ENCODE data around the gene PLA2G2D. TPM values are rescaled to one million over a fixed set of nuclear protein-coding genes. Genes with fewer than 3 reads are reported as not detected.

The PLA2G2D gene
- total and polyA plus RNA-seq, 9 of the 15 experiments (the other 6 are each of a cell fraction or from before 2014, with no cell fraction given) = not detected

- H3K4me1 ChIP-seq (replicated peaks in 1 of 2; ENCODE audit: control insufficient read depth in 2 of 2, insufficient read depth in 2 of 2, low read length in 2 of 2) = no peaks in the 10 kb centered on the region
- no peak overlapping the region for H3K4me3 ChIP-seq
- no peaks in the 10 kb centered on the region for H4K20me1 ChIP-seq (replicated peaks; ENCODE audit: control insufficient read depth, insufficient read depth, low read length)
- peaks cover 36 to 63% of the 10 kb centered on the region in 2 experiments for H3K27me3 ChIP-seq (ENCODE audit: control insufficient read depth in 2 of 2, insufficient read depth in 2 of 2, low read length in 2 of 2)
- no peaks in the 10 kb centered on the region for H3K9me1 ChIP-seq (ENCODE audit: control insufficient read depth, insufficient read depth, low read length)
- intact Hi-C loops (cut with micrococcal nuclease) (no loop called here), in situ Hi-C loops (cut with MboI) (no loop called here)
- TF ChIP-seq ZNF589 (CRISPR knock-in tag; IDR thresholded peaks at IDR 0.05; ENCODE audit: low read depth) (no peak), PHF21A (IDR thresholded peaks at IDR 0.05; ENCODE audit: borderline replicate concordance, low read depth) (no peak), ZNF668 (CRISPR knock-in tag; IDR thresholded peaks at IDR 0.05) (no peak), RAD51 (IDR thresholded peaks at IDR 0.05; ENCODE audit: borderline replicate concordance, low read depth) (no peak), SMAD3 (CRISPR knock-in tag; conservative IDR thresholded peaks at IDR 0.05) (no peak), PPARD (CRISPR knock-in tag; IDR thresholded peaks at IDR 0.05) (no peak), SRSF7 (optimal IDR thresholded peaks at IDR 0.05; ENCODE audit: low read depth, low read length) (no peak), ZNF217 (CRISPR knock-in tag; IDR thresholded peaks at IDR 0.05) (no peak), RBM34 (IDR thresholded peaks at IDR 0.05; ENCODE audit: borderline replicate concordance, insufficient read depth, low read length) (no peak)
- no peak overlapping the region for H2AFZ ChIP-seq (ENCODE audit: low read depth, low read length)
- BruUV-seq (replicated peaks) = no TSS peak
- POLR2A ChIA-PET = no interaction called here
- no peak overlapping the region for H3K27ac ChIP-seq (ENCODE audit: extremely low read depth, low read depth, low read length)
- no peak for ATAC-seq
- no peaks in the 10 kb centered on the region for H3K79me2 ChIP-seq (ENCODE audit: control insufficient read depth, insufficient read depth, low read length)
- CTCF ChIA-PET (ENCODE audit: low intra/inter-chr PET ratio) = no interaction called here
- no peak overlapping the region for H3K9ac ChIP-seq (ENCODE audit: insufficient read depth in 1 of 2, low read depth in 2 of 2, low read length in 2 of 2)
- no peaks in the 10 kb centered on the region for H3K9me3 ChIP-seq (replicated peaks; ENCODE audit: control insufficient read depth, insufficient read depth, low read depth, low read length)
- WGBS (ENCODE audit: insufficient coverage, low coverage, missing lambda C conversion rate) = 3% methylated on average over 10 of the region's 10 CpGs
- no peak overlapping the region for H3K4me2 ChIP-seq (ENCODE audit: insufficient read depth, low read length)
- no peak for DNase-seq (ENCODE audit: extremely low read depth in 1 of 4, low spot score in 3 of 4)
- H3K36me3 ChIP-seq (ENCODE audit: control insufficient read depth, insufficient read depth, low read length) = no peaks in the 10 kb centered on the region
- no peak for FAIRE-seq
Measured at GRCh38 chr1:20070357-20070756, 49.0 kb downstream of the PLA2G2D start.
